Measurements from ENCODE around the gene BPIFB4.

DNA sequence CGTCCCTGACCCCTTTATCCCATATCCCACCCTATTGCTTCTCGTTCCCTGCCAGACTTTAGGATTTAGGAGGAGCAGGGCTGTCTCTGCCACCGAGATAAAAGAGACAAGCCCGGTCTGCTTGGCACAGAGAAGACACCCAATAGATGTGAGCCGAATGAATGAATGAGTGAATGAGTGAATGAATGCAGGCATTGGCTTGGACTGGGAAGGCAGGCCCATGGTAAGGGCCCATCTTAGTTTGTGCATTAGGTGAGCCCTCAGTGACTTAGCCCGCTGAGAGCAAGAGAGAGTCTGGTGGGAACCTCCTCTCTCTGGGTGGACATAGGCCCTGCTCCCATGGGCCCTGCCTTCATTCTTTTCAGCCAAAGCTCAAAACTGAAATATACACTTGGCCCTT lies 48.9 kb upstream of the BPIFB4 start:
- no peak for TF ChIP-seq POLR2AphosphoS5 (IDR thresholded peaks at IDR 0.05; ENCODE audit: low read depth)
- TF ChIP-seq EZH2phosphoT487 (IDR thresholded peaks at IDR 0.05; ENCODE audit: unreplicated experiment): no peak
- TF ChIP-seq, protein P1, sequence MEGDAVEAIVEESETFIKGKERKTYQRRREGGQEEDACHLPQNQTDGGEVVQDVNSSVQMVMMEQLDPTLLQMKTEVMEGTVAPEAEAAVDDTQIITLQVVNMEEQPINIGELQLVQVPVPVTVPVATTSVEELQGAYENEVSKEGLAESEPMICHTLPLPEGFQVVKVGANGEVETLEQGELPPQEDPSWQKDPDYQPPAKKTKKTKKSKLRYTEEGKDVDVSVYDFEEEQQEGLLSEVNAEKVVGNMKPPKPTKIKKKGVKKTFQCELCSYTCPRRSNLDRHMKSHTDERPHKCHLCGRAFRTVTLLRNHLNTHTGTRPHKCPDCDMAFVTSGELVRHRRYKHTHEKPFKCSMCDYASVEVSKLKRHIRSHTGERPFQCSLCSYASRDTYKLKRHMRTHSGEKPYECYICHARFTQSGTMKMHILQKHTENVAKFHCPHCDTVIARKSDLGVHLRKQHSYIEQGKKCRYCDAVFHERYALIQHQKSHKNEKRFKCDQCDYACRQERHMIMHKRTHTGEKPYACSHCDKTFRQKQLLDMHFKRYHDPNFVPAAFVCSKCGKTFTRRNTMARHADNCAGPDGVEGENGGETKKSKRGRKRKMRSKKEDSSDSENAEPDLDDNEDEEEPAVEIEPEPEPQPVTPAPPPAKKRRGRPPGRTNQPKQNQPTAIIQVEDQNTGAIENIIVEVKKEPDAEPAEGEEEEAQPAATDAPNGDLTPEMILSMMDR (conservative IDR thresholded peaks at IDR 0.05; ENCODE audit: low read depth in 2 of 2): no peak
- no peak for TF ChIP-seq EZH2 (IDR thresholded peaks at IDR 0.05; ENCODE audit: low read depth, unreplicated experiment)
- no peak for TF ChIP-seq JUNB (IDR thresholded peaks at IDR 0.05; ENCODE audit: unreplicated experiment)
- no peak for TF ChIP-seq ZNF331 (CRISPR knock-in tag; IDR thresholded peaks at IDR 0.05; ENCODE audit: low read depth)
- no peak for TF ChIP-seq CREB1 (CRISPR knock-in tag; IDR thresholded peaks at IDR 0.05; ENCODE audit: low read depth)
- TF ChIP-seq ETS1 (IDR thresholded peaks at IDR 0.05): no peak
- TF ChIP-seq, protein P2, sequence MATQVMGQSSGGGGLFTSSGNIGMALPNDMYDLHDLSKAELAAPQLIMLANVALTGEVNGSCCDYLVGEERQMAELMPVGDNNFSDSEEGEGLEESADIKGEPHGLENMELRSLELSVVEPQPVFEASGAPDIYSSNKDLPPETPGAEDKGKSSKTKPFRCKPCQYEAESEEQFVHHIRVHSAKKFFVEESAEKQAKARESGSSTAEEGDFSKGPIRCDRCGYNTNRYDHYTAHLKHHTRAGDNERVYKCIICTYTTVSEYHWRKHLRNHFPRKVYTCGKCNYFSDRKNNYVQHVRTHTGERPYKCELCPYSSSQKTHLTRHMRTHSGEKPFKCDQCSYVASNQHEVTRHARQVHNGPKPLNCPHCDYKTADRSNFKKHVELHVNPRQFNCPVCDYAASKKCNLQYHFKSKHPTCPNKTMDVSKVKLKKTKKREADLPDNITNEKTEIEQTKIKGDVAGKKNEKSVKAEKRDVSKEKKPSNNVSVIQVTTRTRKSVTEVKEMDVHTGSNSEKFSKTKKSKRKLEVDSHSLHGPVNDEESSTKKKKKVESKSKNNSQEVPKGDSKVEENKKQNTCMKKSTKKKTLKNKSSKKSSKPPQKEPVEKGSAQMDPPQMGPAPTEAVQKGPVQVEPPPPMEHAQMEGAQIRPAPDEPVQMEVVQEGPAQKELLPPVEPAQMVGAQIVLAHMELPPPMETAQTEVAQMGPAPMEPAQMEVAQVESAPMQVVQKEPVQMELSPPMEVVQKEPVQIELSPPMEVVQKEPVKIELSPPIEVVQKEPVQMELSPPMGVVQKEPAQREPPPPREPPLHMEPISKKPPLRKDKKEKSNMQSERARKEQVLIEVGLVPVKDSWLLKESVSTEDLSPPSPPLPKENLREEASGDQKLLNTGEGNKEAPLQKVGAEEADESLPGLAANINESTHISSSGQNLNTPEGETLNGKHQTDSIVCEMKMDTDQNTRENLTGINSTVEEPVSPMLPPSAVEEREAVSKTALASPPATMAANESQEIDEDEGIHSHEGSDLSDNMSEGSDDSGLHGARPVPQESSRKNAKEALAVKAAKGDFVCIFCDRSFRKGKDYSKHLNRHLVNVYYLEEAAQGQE (IDR thresholded peaks at IDR 0.05; ENCODE audit: unreplicated experiment): no peak

Measured in GM23338 (cell line).